PC-9 (cell line): ENCODE measurements around the gene EVC. TPM values are rescaled to one million over a fixed set of nuclear protein-coding genes. Genes with fewer than 3 reads are reported as not detected.

Experiments
- BruUV-seq: library from RNA; stranded (reverse); fragments of 400-500 nt; replicated peaks from 2 replicates; lab custom pipeline; 2021; lab: Mats Ljungman, UMichigan
- CTCF ChIA-PET: fragments of 300-600 bp; sonication (Branson Sonifier 250); formaldehyde crosslinking; loops from one replicate; lab custom pipeline; 2022; ENCODE audit warnings: antibody characterized with exemption; lab: Charles Lee
- POLR2A ChIA-PET: fragments of 300-600 bp; sonication (Branson Sonifier 250); formaldehyde crosslinking; loops from one replicate; lab custom pipeline; 2022; ENCODE audit warnings: antibody characterized with exemption; ENCODE audit not compliant: unreplicated experiment; lab: Charles Lee
- DNase-seq, 2 experiments: peaks; one replicate each; pipeline versions ENCODE4 v3.0.0 to v3.0.0-alpha.2; 2015 to 2022; ENCODE audit warnings: mixed read lengths in 1 of 2
- H2AFZ ChIP-seq: fragments of 200-600 bp; sonication (generic); 2 replicates; pipeline ENCODE4 v1.8.1; 2017; ENCODE audit warnings: antibody characterized with exemption
- H3F3A ChIP-seq: fragments of 200-600 bp; sonication (generic); 2 replicates; pipeline ENCODE4 v1.8.1; 2017; ENCODE audit warnings: antibody characterized with exemption, mild to moderate bottlenecking, low read depth; ENCODE audit not compliant: insufficient read depth
- H3K27ac ChIP-seq: fragments of 200-600 bp; sonication (generic); 2 replicates; pipeline ENCODE4 v1.6.1; 2016; ENCODE audit warnings: mixed run types
- H3K27me3 ChIP-seq: fragments of 200-600 bp; sonication (generic); 2 replicates; pipeline ENCODE4 v1.6.1; 2016; ENCODE audit warnings: low read depth, mixed run types; ENCODE audit not compliant: insufficient read depth
- H3K36me3 ChIP-seq: fragments of 200-600 bp; sonication (generic); 2 replicates; pipeline ENCODE4 v1.6.1; 2016; ENCODE audit warnings: low read depth, mixed run types
- H3K4me1 ChIP-seq: fragments of 200-600 bp; sonication (generic); replicated peaks from 2 replicates; pipeline ENCODE4 v1.6.1; 2016; ENCODE audit warnings: mixed run types; ENCODE audit not compliant: insufficient read depth
- H3K4me2 ChIP-seq: fragments of 200-600 bp; sonication (generic); 2 replicates; pipeline ENCODE4 v1.6.1; 2017; ENCODE audit warnings: mixed run types
- H3K4me3 ChIP-seq: fragments of 200-600 bp; sonication (generic); 2 replicates; pipeline ENCODE4 v1.6.1; 2016; ENCODE audit warnings: mixed run types
- H3K79me2 ChIP-seq: fragments of 200-600 bp; sonication (generic); 2 replicates; pipeline ENCODE4 v1.6.1; 2017; ENCODE audit warnings: low read depth, mixed run types
- H3K9me2 ChIP-seq: fragments of 200-600 bp; sonication (generic); 2 replicates; pipeline ENCODE4 v1.8.1; 2017; ENCODE audit warnings: mild to moderate bottlenecking; ENCODE audit not compliant: insufficient read depth
- H3K9me3 ChIP-seq: fragments of 200-600 bp; sonication (generic); 2 replicates; pipeline ENCODE4 v1.8.1; 2016; ENCODE audit warnings: low read depth; ENCODE audit not compliant: insufficient read depth
- H4K20me1 ChIP-seq: fragments of 200-600 bp; sonication (generic); 2 replicates; pipeline ENCODE4 v1.8.1; 2017; ENCODE audit not compliant: insufficient read depth
- EZH2 ChIP-seq: fragments of 200-600 bp; sonication (generic); IDR thresholded peaks from 2 replicates; pipeline ENCODE4 v1.8.0; 2017; ENCODE audit warnings: antibody characterized with exemption, low read depth
- intact Hi-C: fragments of 100-400 bp; cut with micrococcal nuclease; formaldehyde crosslinking; loops from one replicate; pipeline ENCODE4 v1.10.0; 2022; ENCODE audit not compliant: unreplicated experiment
- total RNA-seq: library from RNA; stranded (reverse); gene quantifications from 2 replicates; pipeline ENCODE4 v1.2.3, GENCODE V29; 2021
- TF ChIP-seq, protein P1 (sequence below): fragments of 200-600 bp; sonication (generic); conservative IDR thresholded peaks from 2 replicates; pipeline ENCODE4 v1.6.1; 2017; ENCODE audit warnings: mixed run types, antibody characterized with exemption, mild to moderate bottlenecking, moderate library complexity

Gene EVC
- total RNA-seq, 1 experiment from 2014 or later: 14.0 TPM

DNA sequence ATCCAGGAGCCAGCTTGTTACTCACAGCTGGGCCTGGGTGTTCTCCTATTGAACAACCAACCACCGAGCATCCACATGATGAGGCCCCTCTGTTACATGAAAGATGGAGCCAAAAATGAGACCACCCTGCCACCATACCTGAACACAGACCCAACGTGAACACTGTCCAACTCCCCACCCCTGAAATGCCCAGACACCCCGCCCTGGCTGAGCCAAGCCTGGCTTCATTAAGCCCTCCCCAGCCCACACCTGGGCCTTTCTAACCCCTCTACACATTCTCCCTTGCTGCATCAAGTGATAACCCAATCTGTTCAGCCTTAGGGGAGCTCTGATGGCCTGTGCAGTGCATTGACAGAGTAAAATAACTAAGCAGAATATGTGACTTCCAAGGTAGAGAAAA lies 80.7 kb downstream of the EVC start:
- Histone ChIP-seq H3K9me2 (no peaks in the 10 kb centered on the region), H3K27ac (no peak overlapping the region), H3K36me3 (no peaks in the 10 kb centered on the region), H3K9me3 (no peaks in the 10 kb centered on the region), H3K27me3 (no peaks in the 10 kb centered on the region), H2AFZ (no peak overlapping the region), H3K4me2 (no peak overlapping the region), H4K20me1 (no peaks in the 10 kb centered on the region), H3K4me1 (no peaks in the 10 kb centered on the region), H3F3A (peaks cover 4% of the 10 kb centered on the region; the same call in 1 of the 2 replicates), H3K4me3 (no peak overlapping the region), H3K79me2 (no peaks in the 10 kb centered on the region)
- DNase-seq: no peak
- CTCF ChIA-PET: no interaction called here
- BruUV-seq: no TSS peak
- POLR2A ChIA-PET: interaction anchor here (0.6 kb wide), 1 partner anchor 28 kb away, joined by 3 read pairs; no protein-coding TSS in a partner anchor
- no peak for TF ChIP-seq EZH2
- TF ChIP-seq, protein P1, sequence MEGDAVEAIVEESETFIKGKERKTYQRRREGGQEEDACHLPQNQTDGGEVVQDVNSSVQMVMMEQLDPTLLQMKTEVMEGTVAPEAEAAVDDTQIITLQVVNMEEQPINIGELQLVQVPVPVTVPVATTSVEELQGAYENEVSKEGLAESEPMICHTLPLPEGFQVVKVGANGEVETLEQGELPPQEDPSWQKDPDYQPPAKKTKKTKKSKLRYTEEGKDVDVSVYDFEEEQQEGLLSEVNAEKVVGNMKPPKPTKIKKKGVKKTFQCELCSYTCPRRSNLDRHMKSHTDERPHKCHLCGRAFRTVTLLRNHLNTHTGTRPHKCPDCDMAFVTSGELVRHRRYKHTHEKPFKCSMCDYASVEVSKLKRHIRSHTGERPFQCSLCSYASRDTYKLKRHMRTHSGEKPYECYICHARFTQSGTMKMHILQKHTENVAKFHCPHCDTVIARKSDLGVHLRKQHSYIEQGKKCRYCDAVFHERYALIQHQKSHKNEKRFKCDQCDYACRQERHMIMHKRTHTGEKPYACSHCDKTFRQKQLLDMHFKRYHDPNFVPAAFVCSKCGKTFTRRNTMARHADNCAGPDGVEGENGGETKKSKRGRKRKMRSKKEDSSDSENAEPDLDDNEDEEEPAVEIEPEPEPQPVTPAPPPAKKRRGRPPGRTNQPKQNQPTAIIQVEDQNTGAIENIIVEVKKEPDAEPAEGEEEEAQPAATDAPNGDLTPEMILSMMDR: no peak
- intact Hi-C loops: loop anchor here (2.0 kb wide), 1 partner anchor 391 kb away; no protein-coding TSS in a partner anchor

DNA sequence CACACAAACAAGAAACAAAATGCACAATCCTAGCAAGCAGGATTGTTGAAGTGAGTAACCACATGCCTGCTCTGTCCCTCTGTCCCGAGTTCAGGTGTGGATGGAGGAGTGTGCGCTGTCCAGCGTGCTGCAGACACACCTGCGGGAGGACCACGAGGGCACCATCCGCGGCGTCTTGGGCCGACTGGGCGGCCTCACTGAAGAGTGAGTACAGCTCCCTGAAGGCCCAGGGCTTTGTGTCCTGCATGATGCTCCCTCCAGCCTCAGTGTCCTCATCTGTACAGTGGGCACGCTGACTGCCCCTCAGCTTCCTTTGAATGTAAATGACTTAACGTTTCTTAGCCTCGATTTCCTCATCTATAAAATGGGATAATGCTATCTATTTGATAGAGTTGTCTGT lies 82.5 kb downstream of the EVC start:
- Histone ChIP-seq H3K79me2 (no peaks in the 10 kb centered on the region), H3K4me3 (no peak overlapping the region), H3K9me3 (no peaks in the 10 kb centered on the region), H3K36me3 (no peaks in the 10 kb centered on the region), H2AFZ (no peak overlapping the region), H4K20me1 (no peaks in the 10 kb centered on the region), H3K27me3 (no peaks in the 10 kb centered on the region), H3K9me2 (no peaks in the 10 kb centered on the region), H3K27ac (no peak overlapping the region), H3K4me2 (no peak overlapping the region), H3K4me1 (no peaks in the 10 kb centered on the region), H3F3A (no peaks in the 10 kb centered on the region)
- BruUV-seq: no TSS peak
- DNase-seq: no peak
- intact Hi-C loops: no loop called here
- CTCF ChIA-PET: no interaction called here
- TF ChIP-seq, protein P1: no peak
- no peak for TF ChIP-seq EZH2
- POLR2A ChIA-PET: no interaction called here

DNA sequence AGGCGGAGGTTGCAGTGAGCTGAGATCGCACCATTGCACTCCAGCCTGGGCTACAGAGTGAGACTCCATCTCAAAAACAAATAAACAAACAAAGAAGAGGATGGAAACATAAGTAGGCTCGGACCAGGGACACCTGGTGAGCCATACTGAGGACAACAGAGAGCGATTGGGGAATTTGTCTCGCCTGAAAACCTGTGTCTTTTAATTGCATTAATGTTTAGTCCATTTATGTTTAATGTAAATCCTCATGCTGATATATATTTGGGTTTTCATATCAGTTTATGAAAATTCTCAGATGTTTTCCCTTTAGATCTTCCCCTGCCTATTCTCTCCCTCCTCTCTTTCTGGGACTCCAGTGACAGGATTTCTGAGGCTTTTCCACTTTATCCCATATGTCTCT lies 84.6 kb downstream of the EVC start:
- H3K4me2 ChIP-seq: no peak overlapping the region
- no peaks in the 10 kb centered on the region for H3K9me3 ChIP-seq
- H3F3A ChIP-seq: no peaks in the 10 kb centered on the region
- CTCF ChIA-PET: no interaction called here
- intact Hi-C loops: no loop called here
- no TSS peak for BruUV-seq
- H4K20me1 ChIP-seq: no peaks in the 10 kb centered on the region
- no peak overlapping the region for H2AFZ ChIP-seq
- POLR2A ChIA-PET: no interaction called here
- TF ChIP-seq, protein P1: no peak
- no peak for TF ChIP-seq EZH2
- no peak overlapping the region for H3K27ac ChIP-seq
- H3K79me2 ChIP-seq: no peaks in the 10 kb centered on the region
- no peaks in the 10 kb centered on the region for H3K36me3 ChIP-seq
- no peak for DNase-seq
- no peaks in the 10 kb centered on the region for H3K9me2 ChIP-seq
- no peak overlapping the region for H3K4me3 ChIP-seq
- H3K4me1 ChIP-seq: no peaks in the 10 kb centered on the region
- H3K27me3 ChIP-seq: no peaks in the 10 kb centered on the region
